OCI-LY7 (cell line): ENCODE measurements around the gene MN1. TPM values are rescaled to one million over a fixed set of nuclear protein-coding genes. Genes with fewer than 3 reads are reported as not detected.

Experiments
- BruUV-seq: library from RNA; stranded (reverse); fragments of 400-500 nt; replicated peaks from 2 replicates; lab custom pipeline; 2021; lab: Mats Ljungman, UMichigan
- CTCF ChIA-PET: fragments of 300-600 bp; sonication (Branson Sonifier 250); formaldehyde crosslinking; loops from one replicate; lab custom pipeline; 2022; ENCODE audit warnings: antibody characterized with exemption; ENCODE audit not compliant: unreplicated experiment; lab: Charles Lee
- POLR2A ChIA-PET: fragments of 300-600 bp; sonication (Branson Sonifier 250); formaldehyde crosslinking; loops from one replicate; lab custom pipeline; 2022; ENCODE audit warnings: antibody characterized with exemption; lab: Charles Lee
- DNase-seq: peaks from one replicate; pipeline ENCODE4 v3.0.0-alpha.2; 2015; ENCODE audit warnings: low spot score
- H2AFZ ChIP-seq: fragments of 200-600 bp; sonication (generic), shearing (Covaris generic); 2 replicates; pipeline ENCODE4 v1.6.1; 2014; ENCODE audit warnings: mild to moderate bottlenecking, antibody characterized with exemption, low read length, moderate library complexity
- H3K27ac ChIP-seq: fragments of 200-600 bp; sonication (generic); 2 replicates; pipeline ENCODE4 v1.5.1; 2014; ENCODE audit warnings: mixed run types, low read depth, mild to moderate bottlenecking, moderate library complexity, low read length, inconsistent platforms; ENCODE audit not compliant: poor library complexity, severe bottlenecking
- H3K36me3 ChIP-seq: fragments of 200-600 bp; sonication (generic); 2 replicates; pipeline ENCODE4 v1.6.1; 2014; ENCODE audit warnings: mild to moderate bottlenecking, antibody characterized with exemption, low read length, moderate library complexity, mixed read lengths; ENCODE audit not compliant: insufficient read depth
- H3K4me1 ChIP-seq: fragments of 200-600 bp; sonication (generic); 2 replicates; pipeline ENCODE4 v1.5.1; 2014; ENCODE audit warnings: mild to moderate bottlenecking, low read length; ENCODE audit not compliant: insufficient read depth, poor library complexity, severe bottlenecking
- H3K4me2 ChIP-seq: fragments of 200-600 bp; sonication (generic); 2 replicates; pipeline ENCODE4 v1.6.1; 2014; ENCODE audit warnings: mild to moderate bottlenecking, low read length
- H3K4me3 ChIP-seq: fragments of 200-600 bp; sonication (generic); 2 replicates; pipeline ENCODE4 v1.5.1; 2014; ENCODE audit warnings: mild to moderate bottlenecking, low read depth, low read length; ENCODE audit not compliant: poor library complexity, severe bottlenecking
- H3K79me2 ChIP-seq: fragments of 200-600 bp; sonication (generic); 2 replicates; pipeline ENCODE4 v1.6.1; 2016; ENCODE audit warnings: low read depth, mild to moderate bottlenecking, low read length, moderate library complexity, mixed read lengths; ENCODE audit not compliant: insufficient read depth
- H3K9me2 ChIP-seq: fragments of 200-600 bp; sonication (generic); 2 replicates; pipeline ENCODE4 v1.6.1; 2016; ENCODE audit warnings: mild to moderate bottlenecking, low read length, mixed read lengths; ENCODE audit not compliant: insufficient read depth
- H3K9me3 ChIP-seq: fragments of 200-600 bp; sonication (generic); 2 replicates; pipeline ENCODE4 v1.6.1; 2014; ENCODE audit warnings: mild to moderate bottlenecking, mixed run types, low read length, mixed read lengths
- H4K20me1 ChIP-seq: fragments of 200-600 bp; sonication (generic); 2 replicates; pipeline ENCODE4 v1.6.1; 2014; ENCODE audit warnings: mild to moderate bottlenecking, antibody characterized with exemption, low read length, moderate library complexity, mixed read lengths; ENCODE audit not compliant: insufficient read depth
- EZH2phosphoT487 ChIP-seq: fragments of 200-600 bp; sonication (generic); IDR thresholded peaks from 2 replicates; pipeline ENCODE4 v1.6.1; 2018; ENCODE audit warnings: low read depth, borderline replicate concordance, mild to moderate bottlenecking, mixed run types, antibody characterized with exemption, low read length, moderate library complexity, mixed read lengths
- intact Hi-C: fragments of 100-400 bp; cut with micrococcal nuclease; formaldehyde crosslinking; loops from one replicate; pipeline ENCODE4 v1.10.0; 2022; ENCODE audit not compliant: unreplicated experiment
- total RNA-seq, 2 experiments: library from RNA; depleted of rRNA in 1 of 2; stranded (reverse); fragments of >200 nt in 1 of 2; shearing (Covaris generic) in 1 of 2; gene quantifications; 2 replicates each; pipeline ENCODE4 v1.2.3, GENCODE V29; 2014 to 2022
- TF ChIP-seq, protein P1 (sequence below): fragments of 200-600 bp; sonication (generic); conservative IDR thresholded peaks from 2 replicates; pipeline ENCODE4 v1.5.1; 2014; ENCODE audit warnings: mild to moderate bottlenecking, antibody characterized with exemption, low read length, moderate library complexity, mixed read lengths

MN1 gene
- total RNA-seq, 2 experiments from 2014 or later, result 0.47 TPM; not detected in 1

DNA sequence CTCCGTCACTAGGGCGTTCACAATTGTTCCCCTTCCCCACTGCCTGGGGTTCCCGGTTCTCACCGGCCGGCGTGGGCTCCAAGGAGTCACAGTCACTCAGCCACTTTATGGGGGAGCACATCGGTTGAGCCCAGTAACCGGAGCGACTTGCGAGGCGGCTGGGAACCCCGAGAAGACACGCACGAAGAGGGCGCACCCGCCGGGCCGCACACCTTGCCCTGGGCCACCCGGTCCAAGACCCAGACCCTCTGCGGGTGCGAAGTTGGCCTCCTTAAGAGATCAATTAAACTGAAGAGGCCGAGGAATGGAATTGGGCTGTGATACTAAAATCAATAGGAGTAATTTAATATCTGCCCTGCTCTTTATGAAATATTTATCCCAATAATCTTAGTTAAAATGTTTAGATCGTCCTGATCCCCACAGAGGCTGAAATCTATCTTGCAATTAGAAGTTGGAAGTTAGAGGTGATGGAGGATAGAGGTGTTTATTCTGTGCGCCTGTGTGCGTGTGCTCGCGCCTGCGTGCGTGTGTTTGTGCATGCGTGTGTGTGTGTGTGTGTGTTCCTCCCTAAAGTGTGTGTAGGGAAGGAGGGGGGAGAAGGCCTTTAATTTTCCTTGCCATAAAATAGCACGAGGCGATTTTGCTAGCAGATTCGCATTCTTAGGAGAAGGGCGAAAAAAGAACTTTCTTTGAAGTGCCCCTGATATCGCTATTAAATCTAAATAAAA lies 954 bp upstream of the MN1 start:
- Histone ChIP-seq H3K4me3 (no peak overlapping the region), H3K9me3 (no peaks in the 10 kb centered on the region), H3K79me2 (no peaks in the 10 kb centered on the region), H3K27ac (no peak overlapping the region), H3K4me1 (no peaks in the 10 kb centered on the region), H3K4me2 (no peak overlapping the region), H4K20me1 (no peaks in the 10 kb centered on the region), H3K9me2 (no peaks in the 10 kb centered on the region), H3K36me3 (no peaks in the 10 kb centered on the region), H2AFZ (no peak overlapping the region)
- no peak for DNase-seq
- no peak for TF ChIP-seq EZH2phosphoT487
- TF ChIP-seq, protein P1, sequence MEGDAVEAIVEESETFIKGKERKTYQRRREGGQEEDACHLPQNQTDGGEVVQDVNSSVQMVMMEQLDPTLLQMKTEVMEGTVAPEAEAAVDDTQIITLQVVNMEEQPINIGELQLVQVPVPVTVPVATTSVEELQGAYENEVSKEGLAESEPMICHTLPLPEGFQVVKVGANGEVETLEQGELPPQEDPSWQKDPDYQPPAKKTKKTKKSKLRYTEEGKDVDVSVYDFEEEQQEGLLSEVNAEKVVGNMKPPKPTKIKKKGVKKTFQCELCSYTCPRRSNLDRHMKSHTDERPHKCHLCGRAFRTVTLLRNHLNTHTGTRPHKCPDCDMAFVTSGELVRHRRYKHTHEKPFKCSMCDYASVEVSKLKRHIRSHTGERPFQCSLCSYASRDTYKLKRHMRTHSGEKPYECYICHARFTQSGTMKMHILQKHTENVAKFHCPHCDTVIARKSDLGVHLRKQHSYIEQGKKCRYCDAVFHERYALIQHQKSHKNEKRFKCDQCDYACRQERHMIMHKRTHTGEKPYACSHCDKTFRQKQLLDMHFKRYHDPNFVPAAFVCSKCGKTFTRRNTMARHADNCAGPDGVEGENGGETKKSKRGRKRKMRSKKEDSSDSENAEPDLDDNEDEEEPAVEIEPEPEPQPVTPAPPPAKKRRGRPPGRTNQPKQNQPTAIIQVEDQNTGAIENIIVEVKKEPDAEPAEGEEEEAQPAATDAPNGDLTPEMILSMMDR, result no peak
- intact Hi-C loops, result no loop called here
- CTCF ChIA-PET, result no interaction called here
- POLR2A ChIA-PET, result no interaction called here
- no TSS peak for BruUV-seq

DNA sequence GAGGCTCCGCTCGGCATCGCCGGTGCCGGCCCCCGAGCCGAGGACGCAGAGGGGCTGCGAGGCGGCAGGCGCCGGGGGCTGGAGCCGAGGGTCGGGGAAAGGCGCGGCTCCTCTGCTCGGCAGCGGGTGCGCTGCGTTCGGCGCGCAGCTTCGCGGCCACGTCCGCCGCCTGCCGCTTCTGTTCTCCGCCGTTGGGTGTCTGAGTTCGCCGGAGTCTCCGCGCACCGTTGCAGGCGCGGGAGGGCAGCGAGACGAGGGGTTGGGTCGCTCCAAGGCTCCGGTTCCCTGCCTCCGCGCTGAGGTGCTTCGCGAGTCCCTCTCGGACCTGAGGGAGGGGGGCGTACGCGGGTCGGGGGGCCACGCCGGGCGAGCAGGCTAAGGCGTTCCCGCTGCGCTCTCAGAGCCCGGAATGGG lies 347 bp downstream of the MN1 start:
- no TSS peak for BruUV-seq
- Histone ChIP-seq H3K4me1 (no peaks in the 10 kb centered on the region), H3K4me2 (no peak overlapping the region), H3K36me3 (no peaks in the 10 kb centered on the region), H4K20me1 (no peaks in the 10 kb centered on the region), H2AFZ (no peak overlapping the region), H3K27ac (no peak overlapping the region), H3K9me3 (no peaks in the 10 kb centered on the region), H3K9me2 (no peaks in the 10 kb centered on the region), H3K4me3 (no peak overlapping the region), H3K79me2 (no peaks in the 10 kb centered on the region)
- no peak for DNase-seq
- CTCF ChIA-PET, result no interaction called here
- POLR2A ChIA-PET, result no interaction called here
- no peak for TF ChIP-seq EZH2phosphoT487
- TF ChIP-seq, protein P1, result no peak
- intact Hi-C loops, result no loop called here
